Measurements from ENCODE around the gene NDUFA13. TPM values are rescaled to one million over a fixed set of nuclear protein-coding genes. Genes with fewer than 3 reads are reported as not detected.
A peak's percentile ranks its signal among the peaks of the same experiment; 100 is the strongest.

NDUFA13 gene
- total and polyA plus RNA-seq, 11 donors, result 101 to 1,476 (median 960) TPM

DNA sequence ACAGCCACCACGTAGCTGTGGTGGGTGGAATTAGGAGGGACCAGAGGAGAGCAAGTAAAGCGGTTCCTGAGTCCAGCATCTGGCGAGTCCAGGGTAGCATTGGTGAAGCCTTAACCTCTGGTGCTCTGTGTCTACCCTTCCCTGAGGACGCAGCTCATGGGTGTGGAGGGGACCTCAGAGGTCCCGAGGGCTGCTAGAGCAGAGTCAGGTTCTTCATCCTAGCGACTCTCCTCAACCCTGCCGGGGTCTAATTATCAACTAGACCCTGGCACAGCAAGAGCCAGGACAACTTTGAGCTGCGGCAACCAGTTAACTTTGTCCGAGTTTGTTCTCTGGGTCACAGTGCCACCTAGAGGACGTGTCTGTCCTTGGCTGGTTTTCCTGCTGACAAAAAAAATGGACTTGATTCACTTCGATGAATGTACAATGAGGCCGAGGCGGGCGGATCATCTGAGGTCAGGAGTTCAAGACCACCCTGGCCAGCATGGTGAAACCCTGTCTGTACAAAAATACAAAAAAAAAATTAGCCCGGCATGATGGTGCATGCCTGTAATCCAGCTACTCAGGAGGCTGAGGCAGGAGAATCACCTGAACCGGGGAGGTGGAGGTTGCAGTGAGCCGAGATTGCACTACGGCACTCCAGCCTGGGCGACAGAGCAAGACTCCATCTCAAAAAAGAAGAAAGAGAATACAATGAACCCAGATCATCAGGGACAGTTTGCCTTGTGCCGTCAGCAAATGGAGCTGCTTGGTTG lies 25.6 kb upstream of the NDUFA13 start:
- no peaks in the 10 kb centered on the region for H3K9me3 ChIP-seq
- DNase-seq (peak; percentile 72 to 81 (median 80)), ATAC-seq (peak; percentile 17 to 65 (median 52))
- H3K4me1 ChIP-seq, result peaks cover 10 to 49% (median 37%) of the 10 kb centered on the region in 12 donors
- WGBS, 4 donors, result 28 to 33% (median 31%) methylated on average over 16 to 20 of the region's 20 CpGs
- H3K27ac ChIP-seq, result peak overlapping the region; percentile 14 to 94 (median 70)
- no peak for TF ChIP-seq POLR2A (IDR thresholded peaks at IDR 0.05)
- TF ChIP-seq, protein P1, sequence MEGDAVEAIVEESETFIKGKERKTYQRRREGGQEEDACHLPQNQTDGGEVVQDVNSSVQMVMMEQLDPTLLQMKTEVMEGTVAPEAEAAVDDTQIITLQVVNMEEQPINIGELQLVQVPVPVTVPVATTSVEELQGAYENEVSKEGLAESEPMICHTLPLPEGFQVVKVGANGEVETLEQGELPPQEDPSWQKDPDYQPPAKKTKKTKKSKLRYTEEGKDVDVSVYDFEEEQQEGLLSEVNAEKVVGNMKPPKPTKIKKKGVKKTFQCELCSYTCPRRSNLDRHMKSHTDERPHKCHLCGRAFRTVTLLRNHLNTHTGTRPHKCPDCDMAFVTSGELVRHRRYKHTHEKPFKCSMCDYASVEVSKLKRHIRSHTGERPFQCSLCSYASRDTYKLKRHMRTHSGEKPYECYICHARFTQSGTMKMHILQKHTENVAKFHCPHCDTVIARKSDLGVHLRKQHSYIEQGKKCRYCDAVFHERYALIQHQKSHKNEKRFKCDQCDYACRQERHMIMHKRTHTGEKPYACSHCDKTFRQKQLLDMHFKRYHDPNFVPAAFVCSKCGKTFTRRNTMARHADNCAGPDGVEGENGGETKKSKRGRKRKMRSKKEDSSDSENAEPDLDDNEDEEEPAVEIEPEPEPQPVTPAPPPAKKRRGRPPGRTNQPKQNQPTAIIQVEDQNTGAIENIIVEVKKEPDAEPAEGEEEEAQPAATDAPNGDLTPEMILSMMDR (IDR thresholded peaks at IDR 0.05), result peak; percentile 78 to 90 (median 84)
- H3K4me3 ChIP-seq, result peak overlapping the region in 3 of 12 donors; percentile 1 to 40 (median 7)
- H3K27me3 ChIP-seq, result no peaks in the 10 kb centered on the region
- H3K36me3 ChIP-seq, result peaks cover 0 to 52% (median 29%) of the 10 kb centered on the region in 9 donors
- intact Hi-C loops (cut with DNase I), result loop anchor here in 9 of 10 donors (1.0 to 10.0 kb wide), 9 partner anchors 82 to 343 kb away; partner anchors contain the start of genes GATAD2A (in 4 of the 9), BORCS8 (in 1 of the 9) and RFXANK (in 1 of the 9)

DNA sequence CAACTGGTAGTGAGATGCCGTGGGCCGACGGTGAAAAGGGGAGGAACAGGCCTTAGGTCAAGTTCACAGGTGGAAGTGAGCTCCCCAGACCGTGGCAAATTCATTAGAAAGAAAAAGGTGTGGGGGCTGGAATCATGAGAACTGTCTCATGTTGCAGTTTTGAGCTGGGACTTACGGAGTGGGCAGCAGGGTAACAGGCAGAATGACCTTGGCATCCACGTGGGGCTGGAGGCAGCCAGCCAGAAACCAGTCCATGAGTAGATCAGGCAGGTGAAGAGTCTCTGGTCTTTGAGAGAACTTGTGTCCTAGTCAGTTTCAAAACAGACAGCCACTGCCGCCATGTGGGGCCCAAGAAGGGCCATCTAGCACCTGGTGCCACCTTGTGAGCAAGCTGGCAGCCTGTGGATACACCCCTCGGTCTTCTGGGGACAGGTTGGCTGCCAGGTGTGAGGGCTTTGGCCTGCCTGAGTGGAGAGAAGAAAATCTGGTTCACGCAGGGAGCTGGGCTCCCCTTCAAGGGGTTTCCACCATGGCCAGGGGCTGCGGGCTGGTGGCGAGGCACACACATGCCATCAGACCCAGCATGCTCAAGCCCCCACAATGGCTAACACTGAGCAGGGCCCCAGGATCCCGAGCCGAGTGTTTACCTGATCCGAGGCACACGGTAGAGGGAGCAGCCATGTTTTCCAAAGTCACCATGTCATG lies 24.6 kb upstream of the NDUFA13 start:
- TF ChIP-seq, protein P1 (IDR thresholded peaks at IDR 0.05), result no peak
- WGBS, 4 donors, result 81 to 86% (median 85%) methylated on average over 9 to 15 of the region's 15 CpGs
- no peaks in the 10 kb centered on the region for H3K27me3 ChIP-seq
- H3K36me3 ChIP-seq, result peaks cover 0 to 59% (median 40%) of the 10 kb centered on the region in 9 donors
- H3K4me3 ChIP-seq, result no peak overlapping the region
- H3K27ac ChIP-seq, result no peak overlapping the region
- ATAC-seq (no peak), DNase-seq (peak in 1 of 5 donors; percentile 40)
- intact Hi-C loops (cut with DNase I), result loop anchor here in 8 of 10 donors (2.0 to 10.0 kb wide), 7 partner anchors 83 to 344 kb away; partner anchors contain the start of genes GATAD2A (in 3 of the 8), BORCS8 (in 1 of the 8) and RFXANK (in 1 of the 8)
- H3K4me1 ChIP-seq, result peaks cover 10 to 43% (median 33%) of the 10 kb centered on the region in 12 donors
- no peaks in the 10 kb centered on the region for H3K9me3 ChIP-seq

DNA sequence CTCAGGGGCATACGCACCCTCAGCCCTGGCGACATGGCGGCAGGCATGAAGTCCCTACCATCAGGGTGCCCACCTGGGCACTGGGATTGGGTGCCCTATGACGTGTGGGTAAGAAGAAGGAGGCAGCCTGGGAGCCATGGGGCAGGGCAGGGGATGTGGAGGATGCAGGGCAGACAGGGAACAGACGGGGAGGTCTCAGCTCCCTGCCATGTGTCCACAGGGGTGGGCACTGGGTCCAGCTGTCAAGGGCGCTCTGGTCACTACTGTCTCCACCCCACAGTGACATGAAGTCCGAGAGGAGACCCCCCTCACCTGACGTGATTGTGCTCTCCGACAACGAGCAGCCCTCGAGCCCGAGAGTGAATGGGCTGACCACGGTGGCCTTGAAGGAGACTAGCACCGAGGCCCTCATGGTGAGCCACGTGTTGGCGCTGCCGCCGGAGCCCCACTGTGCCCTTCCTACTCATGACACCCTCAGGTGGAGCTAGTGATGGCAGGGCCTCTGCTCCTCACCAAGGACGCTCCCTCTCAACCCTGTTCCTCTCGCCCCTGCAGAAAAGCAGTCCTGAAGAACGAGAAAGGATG lies 23.9 kb upstream of the NDUFA13 start:
- intact Hi-C loops (cut with DNase I), result loop anchor here in 4 of 10 donors (5.0 to 10.0 kb wide), 4 partner anchors 85 to 345 kb away; partner anchors contain the start of genes BORCS8 (in 1 of the 4), GATAD2A (in 1 of the 4) and RFXANK (in 1 of the 4)
- 89 to 94% (median 91%) methylated on average over 12 to 21 of the region's 21 CpGs for WGBS, 4 donors
- H3K27ac ChIP-seq, result no peak overlapping the region
- no peak overlapping the region for H3K4me3 ChIP-seq
- DNase-seq (peak in 1 of 5 donors; percentile 49), ATAC-seq (no peak)
- TF ChIP-seq, protein P1 (IDR thresholded peaks at IDR 0.05), result no peak
- TF ChIP-seq POLR2A (IDR thresholded peaks at IDR 0.05), result no peak
- H3K27me3 ChIP-seq, result no peaks in the 10 kb centered on the region
- peaks cover 10 to 38% (median 33%) of the 10 kb centered on the region in 12 donors for H3K4me1 ChIP-seq
- H3K36me3 ChIP-seq, result peaks cover 0 to 63% (median 46%) of the 10 kb centered on the region in 9 donors
- H3K9me3 ChIP-seq, result no peaks in the 10 kb centered on the region

Data from heart left ventricle (tissue), 16 donors.